ENCODE data around the gene HCFC1R1.

Gene HCFC1R1

GRCh38 chr16:3051494-3051893, 27.8 kb upstream of the HCFC1R1 start:
- DNase-seq (ENCODE audit: extremely low read depth, insufficient read length) = no peak
- H3K36me3 ChIP-seq (ENCODE audit: control insufficient read depth, insufficient read depth, low read length) = no peaks in the 10 kb centered on the region
- no peaks in the 10 kb centered on the region; the same call in 1 of the 2 replicates for H3K27me3 ChIP-seq (replicated peaks; ENCODE audit: control insufficient read depth, insufficient read depth, low read length)
- H3K4me3 ChIP-seq (replicated peaks; ENCODE audit: low read depth, low read length) = no peak overlapping the region
- TF ChIP-seq CTCF (IDR thresholded peaks at IDR 0.05; ENCODE audit: insufficient read depth, low read length, poor library complexity, severe bottlenecking) = no peak

GRCh38 chr16:3051009-3051408, 27.3 kb upstream of the HCFC1R1 start:
- H3K27me3 ChIP-seq (replicated peaks; ENCODE audit: control insufficient read depth, insufficient read depth, low read length) = no peaks in the 10 kb centered on the region; the same call in 1 of the 2 replicates
- TF ChIP-seq CTCF (IDR thresholded peaks at IDR 0.05; ENCODE audit: insufficient read depth, low read length, poor library complexity, severe bottlenecking) = no peak
- DNase-seq (ENCODE audit: extremely low read depth, insufficient read length) = no peak
- no peaks in the 10 kb centered on the region for H3K36me3 ChIP-seq (ENCODE audit: control insufficient read depth, insufficient read depth, low read length)
- no peak overlapping the region for H3K4me3 ChIP-seq (replicated peaks; ENCODE audit: low read depth, low read length)

DNA sequence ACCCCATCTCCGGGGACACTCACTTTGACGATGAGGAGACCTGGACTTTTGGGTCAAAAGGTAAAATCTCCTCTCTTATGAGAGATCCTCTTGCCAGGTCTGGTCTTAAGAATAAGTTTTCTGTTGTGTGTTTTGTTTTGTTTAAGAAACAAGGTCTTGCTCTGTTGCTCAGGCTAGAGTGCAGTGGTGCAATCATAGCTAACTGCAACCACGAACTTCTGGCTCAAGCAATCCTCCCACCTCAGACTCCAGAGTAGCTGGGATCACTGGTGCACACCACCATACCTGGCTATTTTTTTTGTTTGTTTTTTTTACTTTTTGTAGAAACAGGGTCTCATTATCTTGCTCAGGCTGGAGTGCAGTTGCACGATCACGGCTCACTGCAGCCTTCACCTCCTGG, 26.7 kb upstream of the HCFC1R1 start:
- H3K36me3 ChIP-seq (ENCODE audit: control insufficient read depth, insufficient read depth, low read length) = no peaks in the 10 kb centered on the region
- no peaks in the 10 kb centered on the region; the same call in 1 of the 2 replicates for H3K27me3 ChIP-seq (replicated peaks; ENCODE audit: control insufficient read depth, insufficient read depth, low read length)
- TF ChIP-seq CTCF (IDR thresholded peaks at IDR 0.05; ENCODE audit: insufficient read depth, low read length, poor library complexity, severe bottlenecking) = no peak
- DNase-seq (ENCODE audit: extremely low read depth, insufficient read length) = no peak
- H3K4me3 ChIP-seq (replicated peaks; ENCODE audit: low read depth, low read length) = no peak overlapping the region

DNA sequence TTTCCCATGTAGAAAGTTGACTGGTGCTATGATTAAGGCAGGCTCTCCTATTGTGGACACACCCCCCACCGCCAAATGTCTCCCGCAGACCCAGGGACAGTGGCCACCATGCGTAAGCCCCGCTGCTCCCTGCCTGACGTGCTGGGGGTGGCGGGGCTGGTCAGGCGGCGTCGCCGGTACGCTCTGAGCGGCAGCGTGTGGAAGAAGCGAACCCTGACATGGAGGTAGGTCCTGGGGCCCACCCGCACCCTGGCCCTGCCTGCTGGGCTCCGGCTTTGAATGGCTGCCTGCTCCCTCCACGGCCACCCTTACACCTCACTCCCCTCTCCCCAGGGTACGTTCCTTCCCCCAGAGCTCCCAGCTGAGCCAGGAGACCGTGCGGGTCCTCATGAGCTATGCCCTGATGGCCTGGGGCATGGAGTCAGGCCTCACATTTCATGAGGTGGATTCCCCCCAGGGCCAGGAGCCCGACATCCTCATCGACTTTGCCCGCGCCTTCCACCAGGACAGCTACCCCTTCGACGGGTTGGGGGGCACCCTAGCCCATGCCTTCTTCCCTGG, 26.3 kb upstream of the HCFC1R1 start:
- Histone ChIP-seq H3K4me3 (replicated peaks; ENCODE audit: low read depth, low read length) (no peak overlapping the region), H3K36me3 (ENCODE audit: control insufficient read depth, insufficient read depth, low read length) (no peaks in the 10 kb centered on the region), H3K27me3 (replicated peaks; ENCODE audit: control insufficient read depth, insufficient read depth, low read length) (no peaks in the 10 kb centered on the region; the same call in 1 of the 2 replicates)
- DNase-seq (ENCODE audit: extremely low read depth, insufficient read length) = no peak
- TF ChIP-seq CTCF (IDR thresholded peaks at IDR 0.05; ENCODE audit: insufficient read depth, low read length, poor library complexity, severe bottlenecking) = no peak

- no peak for TF ChIP-seq CTCF (IDR thresholded peaks at IDR 0.05; ENCODE audit: insufficient read depth, low read length, poor library complexity, severe bottlenecking)
- Histone ChIP-seq H3K27me3 (replicated peaks; ENCODE audit: control insufficient read depth, insufficient read depth, low read length) (no peaks in the 10 kb centered on the region; the same call in 1 of the 2 replicates), H3K36me3 (ENCODE audit: control insufficient read depth, insufficient read depth, low read length) (no peaks in the 10 kb centered on the region), H3K4me3 (replicated peaks; ENCODE audit: low read depth, low read length) (no peak overlapping the region)
- no peak for DNase-seq (ENCODE audit: extremely low read depth, insufficient read length)
These were observed 23.6 kb upstream of the HCFC1R1 start for GRCh38 chr16:3047387-3047720.
